HG02623 (cell line): ENCODE measurements around the gene SRPK2.
A peak's percentile ranks its signal among the peaks of the same experiment; 100 is the strongest.
"Not testable (repeated sequence)": the region's sequence is repeated elsewhere in the genome, so short reads cannot be mapped to it uniquely, and the experiment has no call there.

Experiments used
- ATAC-seq: cut with Tn5 transposase; IDR thresholded peaks from one replicate; pipeline ENCODE4 v1.9.1; 2021; ENCODE audit warnings: moderate library complexity; ENCODE audit not compliant: unreplicated experiment

SRPK2 gene

GRCh38 chr7:105377903-105378302, 10.8 kb downstream of the SRPK2 start:
- no peak for ATAC-seq

GRCh38 chr7:105376908-105377533, 11.7 kb downstream of the SRPK2 start:
- ATAC-seq, result no peak

- ATAC-seq, result no peak
Observed at GRCh38 chr7:105369944-105370343, 18.8 kb downstream of the SRPK2 start.

GRCh38 chr7:105367458-105367857, 21.3 kb downstream of the SRPK2 start:
- no peak for ATAC-seq

GRCh38 chr7:105365541-105366534, 22.9 kb downstream of the SRPK2 start:
- ATAC-seq, result no peak

- ATAC-seq, result no peak
Observed at GRCh38 chr7:105364684-105365083, 24.0 kb downstream of the SRPK2 start.

GRCh38 chr7:105363657-105364056, 25.1 kb downstream of the SRPK2 start:
- not testable (repeated sequence) for ATAC-seq

GRCh38 chr7:105362685-105363084, 26.0 kb downstream of the SRPK2 start:
- ATAC-seq, result not testable (repeated sequence)

GRCh38 chr7:105361995-105362394, 26.7 kb downstream of the SRPK2 start:
- not testable (repeated sequence) for ATAC-seq

GRCh38 chr7:105360149-105360548, 28.6 kb downstream of the SRPK2 start:
- ATAC-seq, result not testable (repeated sequence)

- ATAC-seq, result no peak
Observed at GRCh38 chr7:105355701-105356100, 33.0 kb downstream of the SRPK2 start.

GRCh38 chr7:105354383-105354782, 34.3 kb downstream of the SRPK2 start:
- no peak for ATAC-seq

- ATAC-seq, result no peak
Observed at GRCh38 chr7:105353752-105354328, 34.9 kb downstream of the SRPK2 start.

- no peak for ATAC-seq
Observed at GRCh38 chr7:105352901-105353668, 35.6 kb downstream of the SRPK2 start.

GRCh38 chr7:105352018-105352612, 36.6 kb downstream of the SRPK2 start:
- peak; percentile 86 for ATAC-seq

GRCh38 chr7:105350906-105351305, 37.8 kb downstream of the SRPK2 start:
- no peak for ATAC-seq

- not testable (repeated sequence) for ATAC-seq
Observed at GRCh38 chr7:105348177-105348576, 40.5 kb downstream of the SRPK2 start.

GRCh38 chr7:105346593-105347322, 42.0 kb downstream of the SRPK2 start:
- no peak for ATAC-seq

GRCh38 chr7:105346138-105346537, 42.6 kb downstream of the SRPK2 start:
- ATAC-seq, result no peak

- no peak for ATAC-seq
Observed at GRCh38 chr7:105345725-105346124, 43.0 kb downstream of the SRPK2 start.
